K562 (cell line): ENCODE measurements around the gene UBE2J2. TPM values are rescaled to one million over a fixed set of nuclear protein-coding genes. Genes with fewer than 3 reads are reported as not detected.
A peak's percentile ranks its signal among the peaks of the same experiment; 100 is the strongest.

Experiments
- ATAC-seq: fragments of 200-7000 bp; cut with Tn5 transposase; 3 replicates; pipeline ENCODE4 v1.9.1; 2020; ENCODE audit warnings: moderate library complexity
- BruUV-seq: library from RNA; stranded (reverse); fragments of 400-500 nt; replicated peaks from 2 replicates; lab custom pipeline; 2021; lab: Mats Ljungman, UMichigan
- CTCF ChIA-PET: fragments of 300-600 bp; formaldehyde crosslinking; extraction: SDS; loops from one replicate; lab custom pipeline; 2021; ENCODE audit warnings: low intra/inter-chr PET ratio; lab: Yijun Ruan, JAX
- POLR2A ChIA-PET: fragments of 300-600, 350-650 bp; sonication (Branson Sonifier 250); formaldehyde crosslinking; extraction: SDS; loops from one replicate; lab custom pipeline; 2021; ENCODE audit warnings: antibody characterized with exemption, inconsistent platforms; lab: Yijun Ruan, JAX
- DNase-seq, 4 experiments: peaks; one replicate each; pipeline versions ENCODE4 v3.0.0 to v3.0.0-alpha.2; 2011 to 2018; ENCODE audit warnings: low spot score in 3 of 4, mixed read lengths in 3 of 4; ENCODE audit errors: extremely low read depth in 1 of 4
- FAIRE-seq: peaks from 2 replicates; lab custom pipeline; 2011; peaks lifted over from hg19 to GRCh38; lab: Jason Lieb, UNC
- H2AFZ ChIP-seq: 2 replicates; pipeline ENCODE4 v1.6.0; 2011; ENCODE audit warnings: low read depth, low read length, control low read depth, inconsistent platforms
- H3K27ac ChIP-seq: fragments of 200-600 bp; 3 replicates; pipeline ENCODE4 v1.8.0; 2011; ENCODE audit warnings: low read depth, mild to moderate bottlenecking, control low read depth, inconsistent platforms, low read length, moderate library complexity, mixed read lengths; ENCODE audit errors: extremely low read depth
- H3K27me3 ChIP-seq, 2 experiments: fragments of 300-600 bp in 1 of 2; 2 replicates in 1 of 2; 3 replicates in 1 of 2; pipeline versions ENCODE4 v1.6.0 to v1.8.0; 2011; ENCODE audit warnings: inconsistent platforms in 2 of 2, low read length in 2 of 2, mild to moderate bottlenecking in 1 of 2, mixed read lengths in 1 of 2, moderate library complexity in 1 of 2; ENCODE audit not compliant: control insufficient read depth in 2 of 2, insufficient read depth in 2 of 2
- H3K36me3 ChIP-seq: fragments of 300-600 bp; 3 replicates; pipeline ENCODE4 v1.8.0; 2011; ENCODE audit warnings: mild to moderate bottlenecking, low read length, inconsistent platforms; ENCODE audit not compliant: control insufficient read depth, insufficient read depth
- H3K4me1 ChIP-seq, 2 experiments: fragments of 200-600 bp in 1 of 2; replicated peaks in 1 of 2; 2 replicates in 1 of 2; 3 replicates in 1 of 2; pipeline versions ENCODE4 v1.5.1 to v1.8.0; 2011; ENCODE audit warnings: inconsistent platforms in 2 of 2, low read length in 2 of 2, mild to moderate bottlenecking in 1 of 2, mixed read lengths in 1 of 2, moderate library complexity in 1 of 2; ENCODE audit not compliant: control insufficient read depth in 2 of 2, insufficient read depth in 2 of 2
- H3K4me2 ChIP-seq: 2 replicates; pipeline ENCODE4 v1.6.1; 2011; ENCODE audit warnings: low read length, control low read depth, inconsistent platforms, mixed read lengths; ENCODE audit not compliant: insufficient read depth
- H3K4me3 ChIP-seq: fragments of 200-600 bp; sonication (generic), shearing (Covaris generic); 2 replicates; pipeline ENCODE4 v1.5.1; 2016; ENCODE audit warnings: control low read depth, inconsistent platforms
- H3K79me2 ChIP-seq: fragments of 200-600 bp; 3 replicates; pipeline ENCODE4 v1.8.0; 2011; ENCODE audit warnings: low read length, inconsistent platforms; ENCODE audit not compliant: control insufficient read depth, insufficient read depth
- H3K9ac ChIP-seq, 2 experiments: 2 replicates each; pipeline versions ENCODE4 v1.6.0 to v1.6.1; 2011; ENCODE audit warnings: low read depth in 2 of 2, low read length in 2 of 2, control low read depth in 1 of 2, inconsistent platforms in 1 of 2, mild to moderate bottlenecking in 1 of 2, mixed read lengths in 1 of 2; ENCODE audit not compliant: insufficient read depth in 1 of 2
- H3K9me1 ChIP-seq: one replicate; pipeline ENCODE4 v1.6.0; 2011; ENCODE audit warnings: inconsistent platforms, mild to moderate bottlenecking, low read length, moderate library complexity; ENCODE audit not compliant: control insufficient read depth, insufficient read depth
- H3K9me3 ChIP-seq: replicated peaks from 2 replicates; pipeline ENCODE4 v1.5.1; 2011; ENCODE audit warnings: low read depth, low read length, inconsistent platforms; ENCODE audit not compliant: control insufficient read depth, insufficient read depth
- H4K20me1 ChIP-seq: replicated peaks from 2 replicates; pipeline ENCODE4 v1.6.1; 2011; ENCODE audit warnings: low read length, inconsistent platforms, mixed read lengths; ENCODE audit not compliant: control insufficient read depth, insufficient read depth
- HIVEP1 ChIP-seq: fragments of 250-450 bp; sonication (Bioruptor Pico); IDR thresholded peaks from 2 replicates; pipeline ENCODE4 v1.4.0; 2020; ENCODE audit warnings: mild to moderate bottlenecking
- HNRNPLL ChIP-seq: fragments of 200-400 bp; formaldehyde crosslinking; IDR thresholded peaks from 2 replicates; pipeline ENCODE4 v1.6.1; 2017; ENCODE audit warnings: low read length, low read depth, mild to moderate bottlenecking; ENCODE audit not compliant: poor library complexity, severe bottlenecking
- MIER1 ChIP-seq: fragments of 450-650 bp; IDR thresholded peaks from 2 replicates; pipeline ENCODE4 v1.6.1; 2016; ENCODE audit warnings: antibody characterized with exemption, mild to moderate bottlenecking, low read depth
- RBM25 ChIP-seq: fragments of 200-400 bp; formaldehyde crosslinking; IDR thresholded peaks from 2 replicates; pipeline ENCODE4 v1.6.1; 2018; ENCODE audit warnings: low read length, low read depth, moderate library complexity; ENCODE audit not compliant: severe bottlenecking
- REST ChIP-seq, 2 experiments: fragments of 450-650 bp; formaldehyde crosslinking in 1 of 2; IDR thresholded peaks; 2 replicates each; pipeline versions ENCODE4 v1.4.0 to v1.6.1; 2014 to 2020; ENCODE audit warnings: mild to moderate bottlenecking in 2 of 2, borderline replicate concordance in 1 of 2, low read depth in 1 of 2
- USF2 ChIP-seq: sonication (generic); formaldehyde crosslinking; IDR thresholded peaks from 2 replicates; pipeline ENCODE4 v1.5.0; 2020; ENCODE audit warnings: missing genetic modification reagents
- ZBTB12 ChIP-seq: fragments of 250-450 bp; sonication (Bioruptor Pico); IDR thresholded peaks from 2 replicates; pipeline ENCODE4 v1.4.0; 2020
- ZNF121 ChIP-seq: sonication (generic); formaldehyde crosslinking; conservative IDR thresholded peaks from 2 replicates; pipeline ENCODE4 v1.8.0; 2022; ENCODE audit warnings: missing genetic modification reagents
- ZNF165 ChIP-seq: fragments of 250-450 bp; sonication (Bioruptor Pico); IDR thresholded peaks from 2 replicates; pipeline ENCODE4 v1.4.0; 2020; ENCODE audit warnings: borderline replicate concordance
- WGBS: fragments of 100-300 bp; shearing (Covaris generic); methylation state at CpG from one replicate; pipeline ENCODE4 v1.1.6; 2016; ENCODE audit warnings: low coverage, mixed read lengths; ENCODE audit not compliant: insufficient coverage; ENCODE audit errors: missing lambda C conversion rate; 5-methylcytosine and 5-hydroxymethylcytosine counted together
- in situ Hi-C: fragments of 300-500 bp; cut with MboI; formaldehyde crosslinking; loops from 4 replicates; pipeline ENCODE4 v1.15.0; 2018; ENCODE audit warnings: inconsistent platforms, mixed read lengths
- intact Hi-C: fragments of 100-400 bp; cut with micrococcal nuclease; formaldehyde crosslinking; loops from 2 replicates; pipeline ENCODE4 v1.14.2; 2022
- polyA plus RNA-seq, 8 experiments: library from polyadenylated mRNA; depleted of rRNA in 4 of 8; stranded (reverse) in 5 of 8; unstranded in 3 of 8; fragments of >200 nt; fragmentation: Nextera tagmentation in 2 of 8; fragmentation: Illumina TruSeq in 1 of 8; extraction: Ambion mirVana in 2 of 8; extraction: Trizol in 1 of 8; gene quantifications; 2 replicates each; pipeline versions ENCODE4 v1.2.1 to v1.2.3, GENCODE V29; 2011 to 2014; ENCODE audit warnings: inconsistent platforms in 1 of 8, missing spikeins in 1 of 8
- total RNA-seq, 7 experiments: library from RNA; depleted of rRNA in 6 of 7; stranded (reverse); fragments of >200 nt in 6 of 7; fragmentation: Illumina TruSeq in 2 of 7; extraction: Trizol in 2 of 7; gene quantifications; 2 replicates each; pipeline versions ENCODE4 v1.2.1 to v1.2.3, GENCODE V29; 2011 to 2021; ENCODE audit warnings: low replicate concordance in 1 of 7

The UBE2J2 gene
- total and polyA plus RNA-seq, 9 of the 15 experiments (the other 6 are each of a cell fraction or from before 2014, with no cell fraction given) = 0.93 to 112 (median 75.5) TPM

- Histone ChIP-seq H3K9ac (peak overlapping the region in 1 of 2 experiments; percentile 84; a peak in 3 of 4 replicates), H2AFZ (peak overlapping the region; percentile 67; the same call in 1 of the 2 replicates), H3K27ac (peak overlapping the region; percentile 54; the same call in 2 of the 3 replicates), H3K4me1 (peaks cover 5 to 71% of the 10 kb centered on the region in 2 experiments; a peak in 3 of 5 replicates), H3K4me2 (peak overlapping the region; percentile 81), H4K20me1 (peaks cover 16% of the 10 kb centered on the region; the same call in 1 of the 2 replicates), H3K79me2 (no peaks in the 10 kb centered on the region), H3K4me3 (peak overlapping the region; percentile 51), H3K27me3 (peaks cover 0 to 3% of the 10 kb centered on the region in 2 experiments; a peak in 1 of 5 replicates), H3K36me3 (peaks cover 17% of the 10 kb centered on the region; the same call in 1 of the 3 replicates), H3K9me1 (peaks cover 8% of the 10 kb centered on the region), H3K9me3 (no peaks in the 10 kb centered on the region)
- DNase-seq = peak; percentile 90 to 99 (median 98)
- POLR2A ChIA-PET = interaction anchor here (0.6 to 1.2 kb wide), 2 partner anchors 11 to 25 kb away, joined by 3 read pairs; no protein-coding TSS in a partner anchor
- WGBS = 22% methylated on average over 64 of the region's 94 CpGs
- CTCF ChIA-PET = no interaction called here
- in situ Hi-C loops (no loop called here), intact Hi-C loops (loop anchor here (2.0 to 10.0 kb wide), 2 partner anchors 177 to 309 kb away; partner anchors contain the start of genes C1orf159 and PERM1)
- no TSS peak for BruUV-seq
- FAIRE-seq = peak; percentile 35
- peak; percentile 92 for ATAC-seq
- no peak for TF ChIP-seq ZNF165
- no peak for TF ChIP-seq ZNF121 (CRISPR knock-in tag)
- TF ChIP-seq ZBTB12 = no peak
- TF ChIP-seq HIVEP1 (CRISPR knock-in tag) = no peak
- no peak for TF ChIP-seq USF2 (CRISPR knock-in tag)
- no peak for TF ChIP-seq HNRNPLL
- TF ChIP-seq RBM25 = no peak
- no peak for TF ChIP-seq MIER1
- no peak for TF ChIP-seq REST (IDR thresholded peaks at IDR 0.05; ENCODE audit: borderline replicate concordance)
- no peak for TF ChIP-seq REST (CRISPR knock-in tag; IDR thresholded peaks at IDR 0.05; ENCODE audit: low read depth)
These were observed 19.9 kb upstream of the UBE2J2 start for GRCh38 chr1:1293263-1294249.
